SU-DHL-6 (cell line): ENCODE measurements around the gene ZP1.

Source experiments
- CTCF ChIP-seq: fragments of 200-600 bp; sonication (generic); IDR thresholded peaks from one replicate; pipeline ENCODE4 v1.5.1; 2017; ENCODE audit warnings: antibody characterized with exemption, mild to moderate bottlenecking, low read length, moderate library complexity; ENCODE audit not compliant: insufficient read depth, poor library complexity, severe bottlenecking
- EZH2phosphoT487 ChIP-seq: fragments of 200-600 bp; sonication (generic), shearing (Covaris generic); conservative IDR thresholded peaks from 2 replicates; pipeline ENCODE4 v1.6.1; 2018; ENCODE audit warnings: mild to moderate bottlenecking, antibody characterized with exemption, low read length, moderate library complexity, mixed read lengths

- TF ChIP-seq CTCF, result no peak
- no peak for TF ChIP-seq EZH2phosphoT487
Observed at GRCh38 chr11:60879104-60879503, 11.8 kb downstream of the ZP1 start.
